HG03097 (cell line): ENCODE results near the gene ZNF747.
"Not testable (repeated sequence)": the region's sequence is repeated elsewhere in the genome, so short reads cannot be mapped to it uniquely, and the experiment has no call there.

ENCODE experiments used
- ATAC-seq: cut with Tn5 transposase; IDR thresholded peaks from one replicate; pipeline ENCODE4 v1.9.1; 2021; ENCODE audit not compliant: unreplicated experiment, low FRiP score

Gene ZNF747

DNA sequence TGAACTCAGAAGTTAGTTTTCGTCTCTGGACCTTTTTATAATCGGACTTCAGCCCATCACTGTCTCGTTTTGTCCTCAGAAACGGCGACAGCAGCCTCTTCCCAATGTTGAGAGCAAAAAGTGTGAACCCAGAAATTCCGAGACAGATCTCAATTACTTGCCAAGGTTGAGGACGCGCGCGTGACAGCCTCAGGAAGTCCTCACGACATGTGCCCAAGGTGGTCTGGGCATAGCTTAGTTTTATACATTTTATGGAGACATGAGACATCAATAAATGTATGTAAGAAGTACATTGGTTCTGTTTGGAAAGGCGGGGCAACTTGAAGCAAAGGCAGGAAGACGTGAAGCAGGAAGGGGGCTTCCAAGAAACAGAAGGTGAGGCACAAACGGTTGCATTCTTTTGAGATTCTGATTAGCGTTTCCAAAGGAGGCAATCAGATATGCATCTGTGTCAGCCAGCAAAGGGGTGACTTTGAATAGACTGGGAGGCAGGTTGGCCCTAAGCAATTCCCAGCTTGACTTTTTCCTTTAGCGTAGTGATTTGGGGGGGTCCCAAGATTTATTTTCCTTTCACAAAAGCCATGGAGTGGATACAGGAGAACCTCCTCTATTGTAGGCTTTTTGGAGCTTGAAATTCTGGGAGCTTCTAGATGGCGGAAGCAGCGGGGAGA, 583 bp upstream of the ZNF747 start:
- peak; percentile 6 for ATAC-seq

DNA sequence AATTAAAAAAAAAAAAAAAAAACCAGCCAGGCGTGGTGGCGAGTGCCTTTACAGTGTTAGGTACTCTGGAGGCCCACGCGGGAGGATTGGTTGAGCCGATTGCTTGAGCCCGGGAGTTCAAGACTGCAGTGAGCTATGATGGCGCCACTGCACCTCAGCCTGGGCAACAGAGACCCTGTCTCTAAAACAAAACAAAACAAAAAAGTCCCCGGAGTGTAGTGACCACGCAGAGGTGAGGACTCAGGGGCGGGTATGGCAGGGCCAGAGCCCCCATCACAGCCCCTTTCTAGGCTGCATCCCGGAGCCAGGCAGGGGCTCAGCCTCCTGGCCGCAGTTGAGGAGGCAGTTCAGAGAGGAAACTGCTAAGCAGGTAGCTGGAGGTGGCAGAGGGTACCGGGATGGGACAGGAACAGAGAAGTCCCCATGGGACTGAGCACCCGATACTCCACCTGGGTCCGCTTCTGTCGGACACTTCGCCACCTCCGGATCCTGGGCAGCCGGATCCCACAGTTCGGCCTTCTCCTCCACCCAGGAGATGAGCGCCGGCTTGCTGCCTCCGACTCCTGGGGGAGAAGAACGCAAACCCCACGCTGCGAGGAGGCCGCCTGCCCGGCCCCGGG, 800 bp downstream of the ZNF747 start:
- peak; percentile 23 for ATAC-seq

DNA sequence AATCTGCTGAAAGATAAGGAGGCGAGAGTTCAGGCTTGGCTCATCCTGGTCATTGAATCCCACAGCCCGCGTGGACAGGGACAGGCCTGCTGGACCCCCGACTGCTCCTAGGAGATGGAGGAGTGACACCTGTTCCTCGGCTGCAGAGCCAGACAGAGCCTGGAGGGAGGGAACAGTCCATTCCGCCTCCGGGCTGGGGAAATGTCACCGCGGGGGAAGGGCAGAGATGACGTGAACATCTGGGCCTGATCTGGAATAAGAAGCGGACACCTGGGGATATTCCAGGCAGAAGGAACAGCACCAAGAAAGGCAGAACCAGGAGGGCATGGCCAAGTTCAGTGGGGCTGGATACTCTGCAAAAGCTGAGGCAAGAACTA, 1.5 kb downstream of the ZNF747 start:
- ATAC-seq, result no peak

DNA sequence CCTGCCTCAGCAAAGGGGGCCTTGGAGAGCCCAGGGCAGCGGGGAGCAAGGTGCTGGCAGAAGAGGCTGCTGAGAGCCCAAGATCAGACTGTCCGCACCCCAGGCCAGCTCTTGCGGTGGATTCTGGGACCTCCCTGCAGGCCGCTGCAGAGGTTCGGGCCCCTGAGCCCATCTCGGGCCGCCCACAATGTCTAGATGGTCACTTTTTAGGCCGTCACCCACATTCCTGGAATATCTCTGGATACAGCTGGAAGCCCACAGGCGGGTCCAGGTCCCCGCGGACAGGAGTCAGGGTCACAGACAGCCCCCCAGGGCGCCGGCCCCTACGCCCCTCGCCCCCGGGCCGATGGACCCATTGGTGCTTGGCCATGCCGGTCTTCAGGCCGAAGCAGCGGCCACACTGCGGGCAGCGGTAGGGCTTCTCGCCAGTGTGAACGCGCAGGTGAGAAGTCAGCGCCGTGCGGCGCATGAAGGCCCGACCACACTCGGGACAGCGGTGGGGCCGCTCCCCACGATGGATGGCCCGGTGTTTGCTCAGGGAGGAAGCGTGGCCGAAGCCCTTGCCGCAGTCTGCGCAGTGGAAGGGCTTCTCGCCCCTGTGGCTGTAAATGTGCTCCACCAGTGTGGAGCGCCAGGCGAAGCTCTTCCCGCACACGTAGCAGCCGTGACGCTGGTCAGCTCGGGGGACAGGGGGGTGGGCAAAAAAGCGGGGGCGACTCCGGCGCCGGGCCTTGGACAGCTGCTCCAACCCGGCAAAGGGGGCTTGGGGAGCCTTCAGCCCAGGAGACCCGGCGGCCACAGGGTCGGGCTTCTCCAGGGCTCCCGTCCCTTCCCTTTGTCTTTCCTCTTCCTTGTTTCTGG, 2.1 kb downstream of the ZNF747 start:
- ATAC-seq, result no peak

DNA sequence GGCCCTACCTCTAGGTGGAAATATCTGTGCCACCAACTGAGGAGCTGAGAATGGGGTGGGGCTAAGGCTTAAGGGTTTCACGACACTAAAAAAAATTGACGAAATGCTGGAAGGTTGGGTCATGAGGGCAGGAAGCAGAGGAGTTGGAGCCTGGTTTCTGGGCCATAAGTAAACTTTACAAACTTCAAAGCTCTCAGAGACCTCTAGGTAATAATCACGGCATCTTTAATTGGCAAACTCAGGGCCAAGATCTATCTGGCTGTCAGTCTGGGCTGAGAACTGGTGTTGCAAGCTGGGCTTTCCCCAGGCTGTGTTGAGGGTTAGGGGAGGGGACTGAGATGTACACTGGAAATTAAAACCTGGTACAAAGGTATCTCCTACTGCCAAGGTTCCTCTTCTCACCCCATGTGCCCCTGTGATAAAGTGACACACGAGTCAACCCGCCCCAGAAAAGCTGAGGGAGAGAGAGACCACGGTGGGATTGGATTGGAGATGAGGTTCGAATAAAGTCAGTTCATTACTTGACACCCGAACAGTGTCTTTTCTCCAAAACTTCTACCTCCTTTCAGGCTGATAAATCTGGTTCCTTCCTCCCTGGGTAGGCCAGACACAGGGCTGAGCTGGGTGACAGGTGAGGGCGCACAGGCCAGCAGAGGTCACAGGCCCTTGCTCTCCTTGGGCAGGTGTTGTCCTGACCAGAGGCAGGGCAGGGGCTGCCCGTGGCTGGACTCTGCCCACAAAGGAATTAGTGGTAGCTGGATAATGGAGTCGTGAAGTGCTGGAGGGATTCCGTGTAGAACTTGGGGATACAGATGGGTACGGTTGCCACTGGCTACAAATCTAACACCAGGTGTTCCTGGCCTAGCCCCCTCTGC, 4.3 kb downstream of the ZNF747 start:
- ATAC-seq, result no peak

DNA sequence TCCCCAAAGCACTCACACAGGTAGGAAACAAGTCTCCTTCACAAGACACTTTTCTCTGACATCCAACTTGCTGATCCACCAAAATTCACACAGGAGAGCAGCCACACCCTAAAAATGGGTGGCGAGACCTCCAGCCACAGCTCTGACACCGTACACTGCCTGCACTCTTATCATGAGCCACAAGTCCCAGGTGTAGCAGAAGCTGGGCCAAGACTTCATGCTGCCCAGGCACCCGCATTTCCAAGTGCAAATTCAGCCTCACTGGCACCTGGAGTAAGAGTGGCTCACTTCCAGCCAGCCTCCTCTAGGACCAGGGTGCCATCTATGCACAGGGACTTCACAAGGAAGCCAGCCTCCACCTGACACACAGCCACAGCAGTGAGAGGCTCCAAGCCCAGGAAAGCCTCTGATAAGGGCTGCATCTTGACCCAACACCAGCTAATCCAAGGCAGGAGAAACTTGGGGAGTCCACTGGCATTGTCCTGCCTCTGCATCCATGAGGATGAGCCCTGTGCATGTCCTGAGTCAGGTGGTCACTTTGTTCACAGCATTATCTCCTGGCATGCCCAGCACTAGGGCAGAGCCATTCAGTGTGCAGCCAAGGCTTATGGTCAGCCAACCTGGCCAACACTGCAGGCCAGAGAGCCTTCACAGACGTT, 5.7 kb downstream of the ZNF747 start:
- ATAC-seq, result no peak

DNA sequence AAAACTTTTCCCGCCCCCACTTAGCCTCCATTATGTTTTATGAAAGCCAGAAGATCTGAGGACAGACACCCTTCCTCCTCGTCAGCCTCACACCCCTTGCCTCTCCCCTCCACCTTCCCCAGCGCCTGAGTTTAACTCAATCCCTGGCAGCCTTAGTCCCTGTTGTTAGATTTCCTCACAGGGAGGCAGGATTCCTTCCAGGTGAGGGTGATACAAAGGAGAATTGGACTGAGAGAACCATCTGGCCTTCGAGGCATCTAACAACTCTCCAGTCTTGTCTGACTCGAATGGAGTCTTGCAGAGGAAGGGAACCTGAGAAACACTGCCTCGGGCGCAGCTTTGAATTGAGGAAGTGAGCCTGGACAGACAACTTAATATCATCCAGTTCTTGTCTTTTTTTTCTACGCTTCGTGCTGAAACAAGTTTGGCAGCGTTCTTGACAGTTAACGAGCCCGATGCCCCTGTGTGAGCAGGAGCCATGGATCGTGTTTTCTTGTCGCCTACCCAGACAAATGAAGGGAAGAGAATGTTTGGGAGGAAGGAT, 7.0 kb downstream of the ZNF747 start:
- peak; percentile 2 for ATAC-seq

DNA sequence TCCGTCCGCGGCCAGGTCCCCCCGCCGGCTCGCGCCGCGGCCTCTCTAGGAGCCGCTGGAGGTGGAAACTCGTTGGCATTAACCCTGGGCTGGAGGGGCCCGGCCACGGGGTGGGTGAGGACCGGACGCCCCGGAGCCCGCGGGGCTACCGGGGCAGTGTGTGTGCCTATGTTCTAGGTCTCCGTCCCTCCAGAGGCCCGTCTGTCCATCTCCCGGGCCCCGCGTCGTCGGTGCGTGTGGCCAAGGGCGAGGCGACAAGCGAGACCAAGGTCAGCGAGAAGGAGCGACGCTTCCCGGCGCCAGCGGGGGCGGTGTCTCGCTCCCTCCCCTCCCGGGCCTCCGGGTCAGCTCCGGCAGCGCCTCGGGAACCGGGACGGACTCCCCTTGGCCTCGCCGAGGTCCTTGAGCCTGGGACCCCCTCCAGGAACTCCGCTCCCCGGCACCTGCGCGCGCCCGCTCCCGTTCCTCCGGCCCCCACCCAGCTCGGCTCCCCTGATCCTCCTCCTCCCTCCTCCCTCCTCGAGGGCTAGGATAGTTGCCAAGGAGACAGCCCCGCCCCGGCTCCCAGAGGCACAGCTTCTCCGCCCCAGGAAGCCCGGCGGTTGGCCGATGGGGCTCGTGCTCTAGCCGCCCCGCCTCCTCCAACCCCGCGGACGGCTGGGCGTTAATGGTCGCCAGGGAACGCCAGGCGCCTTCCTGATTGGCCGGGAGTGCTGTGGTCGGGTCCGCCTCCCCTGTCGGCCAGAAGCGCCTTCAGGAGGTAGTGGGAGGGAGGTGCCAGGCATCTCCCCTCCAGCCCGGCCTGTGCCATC, 7.6 kb downstream of the ZNF747 start:
- ATAC-seq, result peak; percentile 73

DNA sequence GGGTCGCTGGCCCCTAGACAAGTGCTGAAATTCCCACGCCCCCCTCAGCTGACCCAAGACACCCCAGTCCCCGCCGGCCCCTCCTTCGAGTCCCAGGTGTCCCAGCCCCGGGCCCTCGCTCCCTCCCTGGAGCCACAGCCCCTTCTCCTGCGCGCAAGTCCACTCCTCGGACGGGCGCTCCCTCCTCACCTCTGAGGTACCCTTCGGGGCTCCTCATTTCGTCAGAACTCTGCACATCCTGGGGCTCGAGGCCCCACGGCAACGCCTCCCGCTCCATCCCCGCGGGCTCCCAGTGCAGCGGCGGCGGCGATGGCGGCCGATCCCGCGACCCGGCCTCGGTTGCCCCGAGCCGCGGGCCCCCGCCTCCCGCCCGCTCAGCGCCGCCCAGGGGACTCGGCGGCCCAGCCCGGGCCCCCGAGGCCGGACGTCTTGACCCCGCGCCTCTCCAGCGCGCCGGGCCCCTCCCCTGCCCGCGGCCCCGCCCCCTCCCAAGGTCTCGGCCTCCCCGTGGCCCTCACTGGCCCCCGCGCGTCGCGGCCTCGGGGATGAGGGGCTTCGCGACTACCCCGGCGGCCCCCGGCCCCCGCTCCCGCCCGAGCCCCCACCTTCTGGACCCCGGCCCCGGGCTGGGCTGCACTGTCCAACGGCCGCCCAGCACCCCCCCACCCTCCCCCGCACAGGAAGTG, 8.4 kb downstream of the ZNF747 start, which contains the start of gene ZNF768:
ZNF768 (minus strand) TSS at position 430 of the 686 bp plus-strand sequence; CDS start at position 277, 153 bp downstream.
- ATAC-seq, result peak; percentile 21

DNA sequence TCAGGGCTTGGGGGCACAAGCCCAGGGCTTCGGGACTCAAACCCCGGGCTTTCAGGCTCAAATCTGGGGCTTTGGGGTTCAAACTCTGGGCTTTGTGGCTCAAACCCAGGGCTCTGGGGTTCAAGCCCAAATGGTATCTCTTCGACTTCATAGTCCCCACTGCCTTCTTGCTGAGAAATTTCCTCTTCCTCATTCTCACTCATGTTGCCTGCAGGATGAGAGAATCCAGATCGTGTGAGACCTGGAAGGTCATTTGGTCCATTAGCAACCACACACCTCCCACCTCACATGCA, 8.9 kb downstream of the ZNF747 start:
- no peak for ATAC-seq

DNA sequence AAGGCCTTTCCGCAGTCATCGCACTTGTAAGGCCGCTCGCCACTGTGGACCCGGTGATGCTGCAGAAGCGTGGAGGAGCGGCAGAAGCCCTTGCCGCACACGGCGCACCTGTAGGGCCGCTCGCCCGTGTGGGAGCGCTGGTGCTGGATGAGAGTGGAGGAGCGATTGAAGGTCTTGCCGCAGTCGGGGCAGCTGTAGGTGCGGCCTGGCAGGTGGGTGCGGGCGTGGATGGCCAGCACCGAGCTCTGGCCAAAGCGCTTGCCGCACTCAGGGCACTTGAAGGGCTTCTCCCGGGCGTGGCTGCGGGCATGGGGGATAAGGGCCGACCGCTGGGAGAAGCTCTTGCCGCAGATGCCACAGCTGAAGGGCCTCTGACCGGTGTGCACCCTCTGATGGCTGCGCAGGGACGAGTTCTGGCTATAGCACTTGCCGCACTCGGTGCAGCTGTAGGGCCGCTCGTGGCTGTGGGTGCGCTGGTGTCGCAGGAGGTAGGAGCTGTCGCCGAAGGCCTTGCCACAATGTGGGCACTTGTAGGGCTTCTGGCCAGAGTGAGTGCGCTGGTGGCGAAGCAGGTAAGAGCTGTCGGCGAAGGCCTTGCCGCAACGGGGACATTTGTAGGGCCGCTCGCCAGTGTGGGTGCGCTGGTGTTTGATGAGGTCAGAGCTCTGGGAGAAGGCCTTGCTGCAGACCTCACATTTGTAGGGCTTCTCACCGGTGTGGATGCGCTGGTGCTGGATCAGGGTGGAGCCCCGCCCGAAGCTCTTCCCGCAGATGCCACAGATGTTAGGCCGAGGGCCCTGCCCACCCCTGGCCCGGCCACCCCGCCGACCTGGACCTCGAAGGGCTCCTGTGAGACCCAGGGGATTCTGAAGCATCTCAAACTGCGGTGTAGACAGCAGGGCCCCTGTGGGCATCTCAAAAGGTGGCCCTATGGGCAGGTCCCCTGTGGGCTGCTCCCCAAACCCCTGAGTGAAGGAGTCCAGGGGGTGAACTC, 9.8 kb downstream of the ZNF747 start:
- ATAC-seq, result no peak

DNA sequence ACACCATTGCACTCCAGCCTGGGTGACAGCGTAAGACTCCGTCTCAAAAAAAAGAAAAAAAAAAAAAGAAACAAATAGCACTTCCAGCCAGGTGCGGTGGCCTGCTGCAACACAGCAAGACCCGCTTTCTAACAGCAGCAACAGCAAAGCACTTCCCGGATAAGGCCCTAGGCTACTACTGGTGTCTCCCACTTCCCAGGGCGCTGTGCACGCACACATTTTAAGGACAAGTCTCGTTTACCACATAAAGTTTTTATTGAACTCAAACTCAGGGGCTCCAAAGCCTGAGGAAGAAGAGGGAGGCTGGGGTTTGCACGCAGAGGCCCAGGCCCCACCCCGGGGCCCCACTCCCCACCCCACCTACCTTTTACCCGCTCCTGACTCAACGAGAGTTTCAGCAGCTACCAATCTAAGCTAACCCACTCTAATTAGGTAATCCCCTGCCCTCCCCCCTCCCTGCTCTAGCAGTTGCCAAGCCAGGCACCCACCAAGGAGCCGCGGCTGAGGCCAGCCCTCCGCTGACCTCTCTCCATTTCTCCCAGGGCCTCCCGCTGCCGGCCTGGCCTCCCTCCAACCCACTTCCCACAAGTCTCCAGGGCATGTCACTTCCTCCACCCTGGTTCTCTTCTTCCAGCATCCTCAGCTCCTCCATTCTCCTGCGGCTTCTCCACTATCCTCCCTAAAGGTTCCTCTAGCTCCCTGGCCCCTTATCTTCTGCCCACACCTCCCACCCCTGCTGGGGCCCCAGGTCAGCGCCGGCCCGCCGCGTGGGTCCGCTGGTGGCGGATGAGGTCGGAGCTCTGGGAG, 10.7 kb downstream of the ZNF747 start:
- no peak for ATAC-seq

DNA sequence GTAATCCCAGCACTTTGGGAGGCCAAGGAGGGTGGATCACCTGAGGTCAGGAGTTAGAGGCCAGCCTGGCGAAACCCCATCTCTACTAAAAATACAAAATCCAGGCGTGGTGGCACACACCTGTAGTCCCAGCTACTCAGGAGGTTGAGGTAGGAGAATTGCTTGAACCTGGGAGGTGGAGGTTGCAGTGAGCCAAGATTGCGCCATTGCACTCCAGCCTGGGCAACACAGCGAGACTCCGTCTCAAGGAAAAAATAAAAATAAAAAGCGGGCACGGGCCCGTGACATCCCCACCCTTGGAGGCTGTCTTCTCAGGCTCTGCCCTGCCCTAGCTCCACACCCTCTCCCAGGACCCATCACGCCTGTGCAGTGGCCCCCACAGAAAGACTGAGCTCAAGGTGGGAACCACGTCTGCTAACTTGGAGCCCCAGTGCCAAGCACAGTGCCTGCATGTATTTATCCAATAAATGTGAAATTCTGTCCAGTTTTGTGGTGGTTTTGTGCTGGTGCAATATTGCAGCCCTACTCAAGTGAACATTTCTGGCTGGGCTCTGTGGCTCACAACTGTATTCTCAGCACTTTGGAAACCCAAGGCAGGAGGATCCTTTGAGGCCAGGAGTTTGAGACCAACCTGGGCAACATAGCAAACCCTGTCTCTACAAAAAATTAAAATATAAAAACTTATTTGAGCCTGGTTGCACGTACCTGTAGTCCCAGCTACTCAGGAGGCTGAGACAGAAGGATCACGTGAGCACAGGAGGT, 11.8 kb downstream of the ZNF747 start:
- not testable (repeated sequence) for ATAC-seq

DNA sequence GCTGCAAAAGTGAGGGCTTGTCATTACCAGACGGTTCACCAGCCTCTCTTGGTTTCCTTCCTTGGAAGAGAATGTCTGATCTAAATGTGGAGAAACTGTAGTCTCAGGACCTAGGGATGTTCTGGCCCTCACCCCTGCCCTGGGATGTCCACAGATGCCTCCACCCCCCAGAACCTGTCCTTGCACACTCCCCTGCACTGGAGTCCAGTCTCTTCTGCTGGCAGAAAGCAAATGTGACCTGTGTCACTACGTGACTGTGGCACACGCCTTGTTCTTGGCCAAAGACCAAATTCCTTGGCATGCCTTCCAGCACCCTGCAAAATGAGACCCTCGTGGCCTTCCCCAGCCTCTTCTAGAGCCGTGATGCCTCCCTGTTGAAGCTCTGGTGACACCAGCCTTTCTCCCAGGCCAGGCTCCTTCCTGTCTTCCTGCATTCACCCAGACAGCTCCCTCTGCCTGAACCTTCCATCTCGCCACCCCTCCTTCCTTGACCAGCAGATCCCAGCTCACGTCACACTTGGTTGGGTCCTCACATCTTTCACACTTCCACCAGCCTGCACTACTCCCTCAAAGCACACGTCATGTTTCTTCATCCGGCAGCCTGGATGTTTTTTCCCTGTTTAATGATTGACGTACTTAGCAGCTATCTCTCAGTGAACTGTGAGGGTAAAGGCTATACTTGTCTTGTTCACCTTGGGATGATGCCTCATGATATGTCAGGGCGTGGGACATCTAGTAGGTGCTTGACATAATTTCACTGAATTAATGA, 12.6 kb downstream of the ZNF747 start:
- ATAC-seq, result no peak

DNA sequence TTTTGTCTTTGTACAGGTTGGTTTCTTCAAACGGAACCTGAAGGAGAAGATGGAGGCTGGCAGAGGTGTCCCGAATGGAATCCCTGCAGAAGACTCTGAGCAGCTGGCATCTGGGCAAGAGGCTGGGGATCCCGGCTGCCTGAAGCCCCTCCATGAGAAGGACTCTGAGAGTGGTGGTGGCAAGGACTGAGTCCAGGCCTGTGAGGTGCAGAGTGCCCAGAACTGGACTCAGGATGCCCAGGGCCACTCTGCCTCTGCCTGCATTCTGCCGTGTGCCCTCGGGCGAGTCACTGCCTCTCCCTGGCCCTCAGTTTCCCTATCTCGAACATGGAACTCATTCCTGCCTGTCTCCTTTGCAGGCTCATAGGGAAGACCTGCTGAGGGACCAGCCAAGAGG, 13.2 kb downstream of the ZNF747 start:
- no peak for ATAC-seq
